Uterus (tissue), 4 donors: ENCODE results near the gene SND1. TPM values are rescaled to one million over a fixed set of nuclear protein-coding genes. Genes with fewer than 3 reads are reported as not detected.

ENCODE experiments used
- DNase-seq, 2 donors: peaks; one replicate each; pipeline ENCODE4 v3.0.0-alpha.2; 2019 to 2020
- H3K27ac ChIP-seq, 2 donors: fragments of 200-600 bp; sonication (generic); 1 replicate in 1 of 2; 2 replicates in 1 of 2; pipeline ENCODE4 v1.5.1; 2016 to 2018
- H3K27me3 ChIP-seq, 2 donors: fragments of 200-600 bp; sonication (generic); one replicate each; pipeline ENCODE4 v1.5.1; 2018 to 2019; ENCODE audit warnings: control low read depth in 1 of 2
- H3K36me3 ChIP-seq, 2 donors: fragments of 200-600 bp; sonication (generic); one replicate each; pipeline ENCODE4 v1.5.1; 2019; ENCODE audit warnings: control low read depth in 1 of 2
- H3K4me1 ChIP-seq, 2 donors: fragments of 200-600 bp; sonication (generic); one replicate each; pipeline ENCODE4 v1.5.1; 2018 to 2019; ENCODE audit warnings: control low read depth in 1 of 2
- H3K4me3 ChIP-seq, 2 donors: fragments of 200-600 bp; sonication (generic); 1 replicate in 1 of 2; 2 replicates in 1 of 2; pipeline ENCODE4 v1.5.1; 2018 to 2019; ENCODE audit warnings: mild to moderate bottlenecking in 1 of 2
- H3K9me3 ChIP-seq, 2 donors: fragments of 200-600 bp; sonication (generic); one replicate each; pipeline ENCODE4 v1.5.1; 2019; ENCODE audit warnings: control low read depth in 1 of 2
- POLR2A ChIP-seq, 2 donors: fragments of 450-650 bp; IDR thresholded peaks; one replicate each; pipeline ENCODE4 v1.6.1; 2016; ENCODE audit warnings: antibody characterized with exemption in 2 of 2, mild to moderate bottlenecking in 1 of 2, moderate library complexity in 1 of 2
- intact Hi-C: fragments of 100-400 bp; cut with DNase I; formaldehyde crosslinking; loops from one replicate; pipeline ENCODE4 v1.15.1; 2023; ENCODE audit warnings: low total_unique reads
- total RNA-seq, 4 donors: library from RNA; depleted of rRNA in 3 of 4; stranded (reverse); fragments of >200 nt in 3 of 4; gene quantifications; one replicate each; pipeline versions ENCODE4 v1.1.0 to v1.2.4, GENCODE V29; 2014 to 2023
- TF ChIP-seq, protein P1 (sequence below), 4 experiments: fragments of 200-600 bp in 2 of 4; fragments of 450-650 bp in 2 of 4; sonication (generic) in 2 of 4; IDR thresholded peaks; one replicate each; pipeline ENCODE4 v1.5.1; 2016 to 2019; ENCODE audit warnings: antibody characterized with exemption in 4 of 4, mild to moderate bottlenecking in 2 of 4, moderate library complexity in 1 of 4
- donor health status: DM: yes; HTN: yes; CAD: no.

SND1 gene
- total RNA-seq, 4 donors from 2014 or later: 54.8 to 192 (median 117) TPM

DNA sequence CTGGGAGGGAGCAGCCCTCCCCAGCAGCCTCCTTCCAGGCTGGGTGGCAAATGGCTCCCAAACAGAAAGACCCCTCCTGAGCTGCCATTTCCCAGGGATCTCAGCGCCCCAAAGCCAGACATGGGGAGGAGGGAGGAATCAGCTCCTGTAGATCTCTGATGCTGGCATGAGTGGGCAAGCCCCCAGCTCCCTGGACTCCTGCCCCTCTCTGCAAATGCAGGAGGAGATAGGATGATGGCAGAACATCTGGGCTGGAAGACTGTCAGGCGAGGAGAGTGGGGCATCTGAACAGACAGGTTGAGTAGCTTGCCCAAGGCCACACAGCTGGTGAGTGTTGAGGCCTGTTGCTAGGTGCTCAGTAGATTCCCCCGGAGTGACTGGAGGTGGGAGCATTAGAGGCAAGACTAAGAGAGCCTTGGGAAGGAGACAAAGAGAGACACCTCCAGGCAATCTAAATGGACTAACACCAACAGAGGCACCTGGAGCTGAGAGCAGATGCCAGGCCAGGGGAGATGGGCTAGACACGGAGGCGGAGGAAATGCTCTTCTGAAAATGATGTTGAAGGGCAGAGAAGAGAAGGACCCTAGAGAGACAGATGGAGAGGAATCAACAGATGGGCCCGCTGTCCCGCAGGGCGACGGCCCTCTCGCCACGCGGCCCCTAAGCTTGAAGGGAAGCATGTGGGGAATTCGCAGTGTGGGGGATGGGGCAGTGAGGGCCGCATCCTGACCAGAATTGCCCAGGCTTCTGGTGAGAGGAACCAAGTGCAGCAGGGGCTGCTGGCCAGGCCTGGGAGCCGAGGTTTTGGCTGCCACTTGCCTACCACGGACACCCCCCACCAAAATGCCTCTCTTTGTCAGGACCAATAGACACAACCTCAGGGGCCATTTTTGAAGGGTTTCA is 464.1 kb downstream of the SND1 start:
- peak in 1 of 2 donors; percentile 3 for DNase-seq
- TF ChIP-seq, protein P1, sequence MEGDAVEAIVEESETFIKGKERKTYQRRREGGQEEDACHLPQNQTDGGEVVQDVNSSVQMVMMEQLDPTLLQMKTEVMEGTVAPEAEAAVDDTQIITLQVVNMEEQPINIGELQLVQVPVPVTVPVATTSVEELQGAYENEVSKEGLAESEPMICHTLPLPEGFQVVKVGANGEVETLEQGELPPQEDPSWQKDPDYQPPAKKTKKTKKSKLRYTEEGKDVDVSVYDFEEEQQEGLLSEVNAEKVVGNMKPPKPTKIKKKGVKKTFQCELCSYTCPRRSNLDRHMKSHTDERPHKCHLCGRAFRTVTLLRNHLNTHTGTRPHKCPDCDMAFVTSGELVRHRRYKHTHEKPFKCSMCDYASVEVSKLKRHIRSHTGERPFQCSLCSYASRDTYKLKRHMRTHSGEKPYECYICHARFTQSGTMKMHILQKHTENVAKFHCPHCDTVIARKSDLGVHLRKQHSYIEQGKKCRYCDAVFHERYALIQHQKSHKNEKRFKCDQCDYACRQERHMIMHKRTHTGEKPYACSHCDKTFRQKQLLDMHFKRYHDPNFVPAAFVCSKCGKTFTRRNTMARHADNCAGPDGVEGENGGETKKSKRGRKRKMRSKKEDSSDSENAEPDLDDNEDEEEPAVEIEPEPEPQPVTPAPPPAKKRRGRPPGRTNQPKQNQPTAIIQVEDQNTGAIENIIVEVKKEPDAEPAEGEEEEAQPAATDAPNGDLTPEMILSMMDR (IDR thresholded peaks at IDR 0.05): no peak
- TF ChIP-seq POLR2A (IDR thresholded peaks at IDR 0.05): no peak

DNA sequence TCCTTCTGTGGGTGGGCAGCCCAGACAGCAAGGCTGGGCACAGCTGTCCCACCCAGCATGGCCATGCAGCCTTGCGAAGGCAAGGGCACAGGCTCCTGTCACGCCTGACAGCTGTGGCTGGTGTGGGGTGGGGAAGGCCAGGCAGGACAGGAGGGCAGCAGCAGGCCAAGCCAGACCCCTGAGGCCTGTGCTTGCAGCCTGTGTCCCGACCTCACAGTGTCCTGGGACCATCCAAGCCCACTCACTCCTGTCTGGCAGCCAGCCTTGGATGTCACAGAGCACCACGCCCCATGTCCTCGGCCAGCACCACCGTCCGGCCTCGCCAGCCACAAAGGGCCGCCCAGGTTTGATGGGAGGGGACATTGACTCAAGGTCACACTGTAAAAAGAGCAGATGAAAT is 464.7 kb downstream of the SND1 start:
- peak in 1 of 2 donors; percentile 7 for DNase-seq
- intact Hi-C loops: no loop called here
- Histone ChIP-seq H3K27me3 (no peaks in the 10 kb centered on the region), H3K36me3 (no peaks in the 10 kb centered on the region), H3K4me1 (no peaks in the 10 kb centered on the region), H3K4me3 (no peak overlapping the region), H3K27ac (no peak overlapping the region), H3K9me3 (no peaks in the 10 kb centered on the region)
- no peak for TF ChIP-seq POLR2A (IDR thresholded peaks at IDR 0.05)
- TF ChIP-seq, protein P1 (IDR thresholded peaks at IDR 0.05): no peak

More for the DNA sequence above, 464.1 kb downstream of the SND1 start:
- no peaks in the 10 kb centered on the region for H3K36me3 ChIP-seq
- H3K4me3 ChIP-seq: no peak overlapping the region
- no peaks in the 10 kb centered on the region for H3K4me1 ChIP-seq
- no peak overlapping the region for H3K27ac ChIP-seq
- H3K27me3 ChIP-seq: no peaks in the 10 kb centered on the region
- intact Hi-C loops: no loop called here
- no peaks in the 10 kb centered on the region for H3K9me3 ChIP-seq

DNA sequence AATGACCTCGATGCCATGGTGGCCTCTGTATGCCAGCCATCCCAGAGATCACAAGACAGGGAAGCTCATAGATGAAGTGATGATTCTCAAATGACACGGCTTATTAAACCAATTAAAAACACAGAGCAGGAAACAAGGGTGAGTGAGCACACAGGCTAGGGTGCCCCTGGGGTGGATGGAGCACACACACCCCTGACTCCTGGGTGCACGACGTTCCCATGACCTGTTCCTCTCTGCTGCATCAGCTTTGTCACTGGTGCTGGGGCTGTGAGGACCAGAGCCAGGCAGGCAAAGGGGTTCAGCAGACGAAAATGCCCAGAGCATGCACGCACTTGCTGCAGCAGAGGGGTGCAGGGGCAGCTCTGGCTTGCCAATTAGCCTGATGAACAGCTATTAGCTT is 465.7 kb downstream of the SND1 start:
- no peak for DNase-seq
- Histone ChIP-seq H3K27me3 (no peaks in the 10 kb centered on the region), H3K9me3 (no peaks in the 10 kb centered on the region), H3K27ac (no peak overlapping the region), H3K36me3 (no peaks in the 10 kb centered on the region), H3K4me3 (no peak overlapping the region), H3K4me1 (no peaks in the 10 kb centered on the region)
- intact Hi-C loops: no loop called here
- TF ChIP-seq, protein P1 (IDR thresholded peaks at IDR 0.05): no peak
- TF ChIP-seq POLR2A (IDR thresholded peaks at IDR 0.05): no peak

DNA sequence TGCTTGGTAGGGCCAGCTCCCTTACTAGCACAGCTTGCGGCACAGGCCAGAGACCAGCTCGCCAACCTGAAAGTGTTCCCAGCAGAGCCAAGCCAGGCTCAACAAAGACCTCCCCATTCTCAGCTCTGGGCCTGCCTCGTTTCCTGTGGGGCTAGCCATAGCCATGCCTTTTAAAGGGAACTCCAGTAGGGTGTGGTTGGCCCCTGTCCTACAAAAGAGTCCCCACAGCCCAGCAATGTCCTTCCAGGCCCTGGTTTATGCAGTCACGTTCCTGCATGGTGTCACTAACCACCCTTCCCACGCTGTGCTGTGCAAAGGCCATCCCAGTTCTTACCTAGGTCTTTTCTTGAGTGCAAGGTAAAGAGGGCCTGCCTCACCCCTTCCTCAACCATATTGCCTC is 467.0 kb downstream of the SND1 start:
- no peaks in the 10 kb centered on the region for H3K36me3 ChIP-seq
- intact Hi-C loops: no loop called here
- no peak overlapping the region for H3K27ac ChIP-seq
- no peaks in the 10 kb centered on the region for H3K27me3 ChIP-seq
- no peak for TF ChIP-seq POLR2A (IDR thresholded peaks at IDR 0.05)
- TF ChIP-seq, protein P1 (IDR thresholded peaks at IDR 0.05): no peak
- no peak for DNase-seq
- H3K9me3 ChIP-seq: no peaks in the 10 kb centered on the region
- H3K4me1 ChIP-seq: no peaks in the 10 kb centered on the region
- no peak overlapping the region for H3K4me3 ChIP-seq

DNA sequence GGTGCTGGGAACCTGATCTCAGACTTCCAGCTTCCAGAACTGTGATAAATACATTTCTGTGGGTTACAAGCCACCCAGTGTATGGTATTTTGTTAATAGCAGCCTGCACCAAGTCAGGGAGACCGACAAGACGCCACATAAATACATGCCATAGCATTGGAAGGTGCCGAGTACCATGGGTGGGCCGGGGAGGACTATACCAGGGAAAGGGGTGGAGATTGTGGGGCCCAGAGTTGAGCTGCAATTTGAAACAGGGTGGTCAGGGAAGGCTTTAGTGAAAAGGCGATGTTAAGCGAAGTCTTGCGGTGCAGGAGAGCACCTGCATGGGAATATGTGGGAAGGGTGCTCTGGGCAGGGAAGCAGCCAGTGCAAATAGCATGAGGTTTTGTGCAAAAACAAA is 468.1 kb downstream of the SND1 start:
- TF ChIP-seq POLR2A (IDR thresholded peaks at IDR 0.05): no peak
- H3K27ac ChIP-seq: no peak overlapping the region
- no peaks in the 10 kb centered on the region for H3K27me3 ChIP-seq
- DNase-seq: no peak
- H3K4me3 ChIP-seq: no peak overlapping the region
- no peaks in the 10 kb centered on the region for H3K9me3 ChIP-seq
- no peaks in the 10 kb centered on the region for H3K36me3 ChIP-seq
- H3K4me1 ChIP-seq: no peaks in the 10 kb centered on the region
- intact Hi-C loops: no loop called here
